K562 (cell line): Measurements from ENCODE around the gene NOD2. TPM values are rescaled to one million over a fixed set of nuclear protein-coding genes. Genes with fewer than 3 reads are reported as not detected.

Experiments used
- ATAC-seq: fragments of 200-7000 bp; cut with Tn5 transposase; 3 replicates; pipeline ENCODE4 v1.9.1; 2020; ENCODE audit warnings: moderate library complexity
- BruUV-seq: library from RNA; stranded (reverse); fragments of 400-500 nt; replicated peaks from 2 replicates; lab custom pipeline; 2021; lab: Mats Ljungman, UMichigan
- CTCF ChIA-PET: fragments of 300-600 bp; formaldehyde crosslinking; extraction: SDS; loops from one replicate; lab custom pipeline; 2021; ENCODE audit warnings: low intra/inter-chr PET ratio; lab: Yijun Ruan, JAX
- POLR2A ChIA-PET: fragments of 300-600, 350-650 bp; sonication (Branson Sonifier 250); formaldehyde crosslinking; extraction: SDS; loops from one replicate; lab custom pipeline; 2021; ENCODE audit warnings: antibody characterized with exemption, inconsistent platforms; lab: Yijun Ruan, JAX
- DNase-seq, 4 experiments: peaks; one replicate each; pipeline versions ENCODE4 v3.0.0 to v3.0.0-alpha.2; 2011 to 2018; ENCODE audit warnings: low spot score in 3 of 4, mixed read lengths in 3 of 4; ENCODE audit errors: extremely low read depth in 1 of 4
- FAIRE-seq: peaks from 2 replicates; lab custom pipeline; 2011; peaks lifted over from hg19 to GRCh38; lab: Jason Lieb, UNC
- H2AFZ ChIP-seq: 2 replicates; pipeline ENCODE4 v1.6.0; 2011; ENCODE audit warnings: low read depth, low read length, control low read depth, inconsistent platforms
- H3K27ac ChIP-seq: fragments of 200-600 bp; 3 replicates; pipeline ENCODE4 v1.8.0; 2011; ENCODE audit warnings: low read depth, mild to moderate bottlenecking, control low read depth, inconsistent platforms, low read length, moderate library complexity, mixed read lengths; ENCODE audit errors: extremely low read depth
- H3K27me3 ChIP-seq, 2 experiments: fragments of 300-600 bp in 1 of 2; 2 replicates in 1 of 2; 3 replicates in 1 of 2; pipeline versions ENCODE4 v1.6.0 to v1.8.0; 2011; ENCODE audit warnings: inconsistent platforms in 2 of 2, low read length in 2 of 2, mild to moderate bottlenecking in 1 of 2, mixed read lengths in 1 of 2, moderate library complexity in 1 of 2; ENCODE audit not compliant: control insufficient read depth in 2 of 2, insufficient read depth in 2 of 2
- H3K36me3 ChIP-seq: fragments of 300-600 bp; 3 replicates; pipeline ENCODE4 v1.8.0; 2011; ENCODE audit warnings: mild to moderate bottlenecking, low read length, inconsistent platforms; ENCODE audit not compliant: control insufficient read depth, insufficient read depth
- H3K4me1 ChIP-seq, 2 experiments: fragments of 200-600 bp in 1 of 2; replicated peaks in 1 of 2; 2 replicates in 1 of 2; 3 replicates in 1 of 2; pipeline versions ENCODE4 v1.5.1 to v1.8.0; 2011; ENCODE audit warnings: inconsistent platforms in 2 of 2, low read length in 2 of 2, mild to moderate bottlenecking in 1 of 2, mixed read lengths in 1 of 2, moderate library complexity in 1 of 2; ENCODE audit not compliant: control insufficient read depth in 2 of 2, insufficient read depth in 2 of 2
- H3K4me2 ChIP-seq: 2 replicates; pipeline ENCODE4 v1.6.1; 2011; ENCODE audit warnings: low read length, control low read depth, inconsistent platforms, mixed read lengths; ENCODE audit not compliant: insufficient read depth
- H3K4me3 ChIP-seq: fragments of 200-600 bp; sonication (generic), shearing (Covaris generic); 2 replicates; pipeline ENCODE4 v1.5.1; 2016; ENCODE audit warnings: control low read depth, inconsistent platforms
- H3K79me2 ChIP-seq: fragments of 200-600 bp; 3 replicates; pipeline ENCODE4 v1.8.0; 2011; ENCODE audit warnings: low read length, inconsistent platforms; ENCODE audit not compliant: control insufficient read depth, insufficient read depth
- H3K9ac ChIP-seq, 2 experiments: 2 replicates each; pipeline versions ENCODE4 v1.6.0 to v1.6.1; 2011; ENCODE audit warnings: low read depth in 2 of 2, low read length in 2 of 2, control low read depth in 1 of 2, inconsistent platforms in 1 of 2, mild to moderate bottlenecking in 1 of 2, mixed read lengths in 1 of 2; ENCODE audit not compliant: insufficient read depth in 1 of 2
- H3K9me1 ChIP-seq: one replicate; pipeline ENCODE4 v1.6.0; 2011; ENCODE audit warnings: inconsistent platforms, mild to moderate bottlenecking, low read length, moderate library complexity; ENCODE audit not compliant: control insufficient read depth, insufficient read depth
- H3K9me3 ChIP-seq: replicated peaks from 2 replicates; pipeline ENCODE4 v1.5.1; 2011; ENCODE audit warnings: low read depth, low read length, inconsistent platforms; ENCODE audit not compliant: control insufficient read depth, insufficient read depth
- H4K20me1 ChIP-seq: replicated peaks from 2 replicates; pipeline ENCODE4 v1.6.1; 2011; ENCODE audit warnings: low read length, inconsistent platforms, mixed read lengths; ENCODE audit not compliant: control insufficient read depth, insufficient read depth
- ARHGAP35 ChIP-seq: fragments of 450-650 bp; IDR thresholded peaks from 2 replicates; pipeline ENCODE4 v1.6.1; 2018; ENCODE audit not compliant: partially characterized antibody
- BRF1 ChIP-seq: IDR thresholded peaks from 3 replicates; pipeline ENCODE4 v1.6.1; 2011; ENCODE audit warnings: borderline replicate concordance, mild to moderate bottlenecking; ENCODE audit not compliant: insufficient read length; ENCODE audit errors: extremely low read depth
- E2F3 ChIP-seq: fragments of 250-450 bp; sonication (Bioruptor Pico); IDR thresholded peaks from 2 replicates; pipeline ENCODE4 v1.4.0; 2020; ENCODE audit warnings: mild to moderate bottlenecking
- ETV1 ChIP-seq: fragments of 450-650 bp; conservative IDR thresholded peaks from 2 replicates; pipeline ENCODE4 v1.6.1; 2016; ENCODE audit warnings: missing genetic modification characterization, control low read depth, low read depth, missing compliant biosample characterization
- FOXP1 ChIP-seq: sonication (generic); formaldehyde crosslinking; IDR thresholded peaks from 2 replicates; pipeline ENCODE4 v1.8.0; 2022; ENCODE audit warnings: mild to moderate bottlenecking, missing genetic modification reagents
- JUN ChIP-seq, 2 experiments: sonication (generic) in 1 of 2; formaldehyde crosslinking in 1 of 2; IDR thresholded peaks; 2 replicates each; pipeline versions ENCODE4 v1.6.1 to v1.8.0; 2012 to 2022; ENCODE audit warnings: borderline replicate concordance in 2 of 2, mild to moderate bottlenecking in 2 of 2, improper control_type of control experiment in 1 of 2, low read depth in 1 of 2, low read length in 1 of 2, missing genetic modification reagents in 1 of 2
- NCOA2 ChIP-seq, 2 experiments: fragments of 450-650 bp; IDR thresholded peaks; 2 replicates each; pipeline ENCODE4 v1.6.1; 2018; ENCODE audit warnings: mild to moderate bottlenecking in 2 of 2, moderate library complexity in 1 of 2; ENCODE audit not compliant: partially characterized antibody in 2 of 2
- PCBP1 ChIP-seq: fragments of 200-400 bp; formaldehyde crosslinking; IDR thresholded peaks from 2 replicates; pipeline ENCODE4 v1.6.1; 2018; ENCODE audit warnings: mild to moderate bottlenecking, low read depth, low read length; ENCODE audit not compliant: poor library complexity, severe bottlenecking
- POLR2H ChIP-seq: IDR thresholded peaks from 2 replicates; pipeline ENCODE4 v1.6.1; 2016; ENCODE audit warnings: missing genetic modification characterization, low read depth, mild to moderate bottlenecking, control low read depth, missing compliant biosample characterization, moderate library complexity
- SOX6 ChIP-seq: fragments of 450-650 bp; IDR thresholded peaks from 2 replicates; pipeline ENCODE4 v1.6.1; 2014; ENCODE audit warnings: mild to moderate bottlenecking
- TAL1 ChIP-seq: fragments of 450-650 bp; IDR thresholded peaks from 2 replicates; pipeline ENCODE4 v1.6.1; 2016; ENCODE audit warnings: mild to moderate bottlenecking
- ZNF124 ChIP-seq: sonication (generic); formaldehyde crosslinking; IDR thresholded peaks from 2 replicates; pipeline ENCODE4 v1.8.1; 2022; ENCODE audit warnings: missing genetic modification reagents
- ZNF41 ChIP-seq: fragments of 250-450 bp; sonication (Bioruptor Pico); conservative IDR thresholded peaks from 2 replicates; pipeline ENCODE4 v1.4.0; 2020; ENCODE audit warnings: mild to moderate bottlenecking
- ZNF586 ChIP-seq: fragments of 450-650 bp; formaldehyde crosslinking; conservative IDR thresholded peaks from 2 replicates; pipeline ENCODE4 v1.4.0; 2020; ENCODE audit warnings: mild to moderate bottlenecking, moderate library complexity
- whole genome bisulfite sequencing: fragments of 100-300 bp; shearing (Covaris generic); methylation state at CpG from one replicate; pipeline ENCODE4 v1.1.6; 2016; ENCODE audit warnings: low coverage, mixed read lengths; ENCODE audit not compliant: insufficient coverage; ENCODE audit errors: missing lambda C conversion rate; 5-methylcytosine and 5-hydroxymethylcytosine counted together
- in situ Hi-C: fragments of 300-500 bp; cut with MboI; formaldehyde crosslinking; loops from 4 replicates; pipeline ENCODE4 v1.15.0; 2018; ENCODE audit warnings: inconsistent platforms, mixed read lengths
- intact Hi-C: fragments of 100-400 bp; cut with micrococcal nuclease; formaldehyde crosslinking; loops from 2 replicates; pipeline ENCODE4 v1.14.2; 2022
- polyA plus RNA-seq, 8 experiments: library from polyadenylated mRNA; depleted of rRNA in 4 of 8; stranded (reverse) in 5 of 8; unstranded in 3 of 8; fragments of >200 nt; fragmentation: Nextera tagmentation in 2 of 8; fragmentation: Illumina TruSeq in 1 of 8; extraction: Ambion mirVana in 2 of 8; extraction: Trizol in 1 of 8; gene quantifications; 2 replicates each; pipeline versions ENCODE4 v1.2.1 to v1.2.3, GENCODE V29; 2011 to 2014; ENCODE audit warnings: inconsistent platforms in 1 of 8, missing spikeins in 1 of 8
- total RNA-seq, 7 experiments: library from RNA; depleted of rRNA in 6 of 7; stranded (reverse); fragments of >200 nt in 6 of 7; fragmentation: Illumina TruSeq in 2 of 7; extraction: Trizol in 2 of 7; gene quantifications; 2 replicates each; pipeline versions ENCODE4 v1.2.1 to v1.2.3, GENCODE V29; 2011 to 2021; ENCODE audit warnings: low replicate concordance in 1 of 7
- TF ChIP-seq, protein P1 (sequence below): sonication (generic); formaldehyde crosslinking; IDR thresholded peaks from 2 replicates; pipeline ENCODE4 v1.8.0; 2022; ENCODE audit warnings: missing genetic modification reagents, mild to moderate bottlenecking, borderline replicate concordance

NOD2 gene
- total and polyA plus RNA-seq, 9 of the 15 experiments (the other 6 are each of a cell fraction or from before 2014, with no cell fraction given), result 0.04 TPM; not detected in 8

DNA sequence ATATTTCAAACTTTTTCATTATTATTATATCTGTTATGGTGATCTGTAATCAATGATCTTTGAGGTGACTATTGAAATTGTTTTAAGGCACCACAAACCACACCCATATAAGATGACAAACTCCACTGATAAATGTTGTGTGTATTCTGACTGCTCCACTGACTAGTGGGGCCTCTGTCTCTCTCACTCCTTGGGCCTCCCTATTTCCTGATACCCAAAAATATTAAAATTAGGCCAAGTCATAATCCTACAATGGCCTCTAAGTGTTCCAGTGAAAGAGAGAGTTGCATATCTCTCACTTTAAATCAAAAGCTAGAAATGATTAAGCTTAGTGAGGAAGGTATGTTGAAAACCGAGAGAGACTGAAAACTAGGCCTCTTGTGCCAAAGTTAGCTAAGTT, 71.9 kb downstream of the NOD2 start:
- BruUV-seq, result no TSS peak
- no peaks in the 10 kb centered on the region for H3K36me3 ChIP-seq
- FAIRE-seq (no peak), ATAC-seq (no peak), DNase-seq (no peak)
- no peak overlapping the region for H2AFZ ChIP-seq
- H3K27me3 ChIP-seq, result no peaks in the 10 kb centered on the region
- TF ChIP-seq PCBP1 (no peak), FOXP1 (no peak), TAL1 (no peak), ZNF586 (no peak), ZNF41 (CRISPR knock-in tag) (no peak), NCOA2 (IDR thresholded peaks at IDR 0.05; ENCODE audit: partially characterized antibody in 2 of 2) (no peak), POLR2H (no peak), ETV1 (tag) (no peak), E2F3 (CRISPR knock-in tag) (no peak), BRF1 (no peak), ARHGAP35 (no peak), ZNF124 (CRISPR knock-in tag) (no peak), SOX6 (no peak), JUN (IDR thresholded peaks at IDR 0.05; ENCODE audit: borderline replicate concordance, low read depth, low read length) (no peak), JUN (CRISPR knock-in tag; IDR thresholded peaks at IDR 0.05; ENCODE audit: borderline replicate concordance) (no peak)
- TF ChIP-seq, protein P1, sequence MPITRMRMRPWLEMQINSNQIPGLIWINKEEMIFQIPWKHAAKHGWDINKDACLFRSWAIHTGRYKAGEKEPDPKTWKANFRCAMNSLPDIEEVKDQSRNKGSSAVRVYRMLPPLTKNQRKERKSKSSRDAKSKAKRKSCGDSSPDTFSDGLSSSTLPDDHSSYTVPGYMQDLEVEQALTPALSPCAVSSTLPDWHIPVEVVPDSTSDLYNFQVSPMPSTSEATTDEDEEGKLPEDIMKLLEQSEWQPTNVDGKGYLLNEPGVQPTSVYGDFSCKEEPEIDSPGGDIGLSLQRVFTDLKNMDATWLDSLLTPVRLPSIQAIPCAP (CRISPR knock-in tag), result no peak
- no peak overlapping the region for H3K4me3 ChIP-seq
- no peaks in the 10 kb centered on the region for H3K9me3 ChIP-seq
- H3K9me1 ChIP-seq, result no peaks in the 10 kb centered on the region
- no peaks in the 10 kb centered on the region for H3K79me2 ChIP-seq
- intact Hi-C loops, result no loop called here
- H3K4me1 ChIP-seq, result peaks cover 0 to 4% of the 10 kb centered on the region in 2 experiments; a peak in 1 of 5 replicates
- 13% methylated on average over 1 of the region's 1 CpG for WGBS
- no peak overlapping the region for H3K9ac ChIP-seq
- ChIA-PET POLR2A (no interaction called here), CTCF (no interaction called here)
- no peak overlapping the region for H3K27ac ChIP-seq
- no peaks in the 10 kb centered on the region for H4K20me1 ChIP-seq
- in situ Hi-C loops, result no loop called here
- H3K4me2 ChIP-seq, result no peak overlapping the region
